Suprapubic skin (tissue), 4 donors: ENCODE measurements around the gene TMEM127. TPM values are rescaled to one million over a fixed set of nuclear protein-coding genes. Genes with fewer than 3 reads are reported as not detected.
"Not testable (repeated sequence)": the region's sequence is repeated elsewhere in the genome, so short reads cannot be mapped to it uniquely, and the experiment has no call there.

Experiments used
- DNase-seq, 2 donors: peaks; one replicate each; pipeline ENCODE4 v3.0.0-alpha.2; 2019; ENCODE audit warnings: low spot score in 2 of 2
- H3K27ac ChIP-seq: fragments of 200-600 bp; sonication (generic); one replicate; pipeline ENCODE4 v1.5.1; 2019
- H3K27me3 ChIP-seq: fragments of 200-600 bp; sonication (generic); one replicate; pipeline ENCODE4 v1.5.1; 2019
- H3K36me3 ChIP-seq: fragments of 200-600 bp; sonication (generic); one replicate; pipeline ENCODE4 v1.5.1; 2019
- H3K4me1 ChIP-seq: fragments of 200-600 bp; sonication (generic); one replicate; pipeline ENCODE4 v1.5.1; 2019
- H3K4me3 ChIP-seq: fragments of 200-600 bp; sonication (generic); one replicate; pipeline ENCODE4 v1.5.1; 2019; ENCODE audit warnings: mild to moderate bottlenecking
- H3K9me3 ChIP-seq: fragments of 200-600 bp; sonication (generic); one replicate; pipeline ENCODE4 v1.5.1; 2019
- EP300 ChIP-seq: sonication (generic); formaldehyde crosslinking; IDR thresholded peaks from one replicate; pipeline ENCODE4 v1.6.1; 2017; ENCODE audit warnings: antibody characterized with exemption
- POLR2A ChIP-seq, 2 donors: fragments of 450-650 bp; IDR thresholded peaks; one replicate each; pipeline ENCODE4 v1.6.1; 2017; ENCODE audit warnings: antibody characterized with exemption in 2 of 2, mild to moderate bottlenecking in 2 of 2, moderate library complexity in 2 of 2
- POLR2AphosphoS5 ChIP-seq, 3 donors: sonication (generic); formaldehyde crosslinking; IDR thresholded peaks; one replicate each; pipeline ENCODE4 v1.6.1; 2017; ENCODE audit warnings: antibody characterized with exemption in 3 of 3
- WGBS: methylation state at CpG from one replicate; pipeline ENCODE4 v1.1.5; 2018; 5-methylcytosine and 5-hydroxymethylcytosine counted together
- total RNA-seq, 4 donors: library from RNA; depleted of rRNA; stranded (reverse); fragments of >200 nt; gene quantifications; one replicate each; pipeline ENCODE4 v1.1.0, GENCODE V29; 2016
- TF ChIP-seq, protein P1 (sequence below), 2 donors: fragments of 200-600 bp in 1 of 2; fragments of 450-650 bp in 1 of 2; sonication (generic) in 1 of 2; IDR thresholded peaks; one replicate each; pipeline ENCODE4 v1.5.1; 2016 to 2019; ENCODE audit warnings: antibody characterized with exemption in 2 of 2, mild to moderate bottlenecking in 1 of 2, moderate library complexity in 1 of 2

Gene TMEM127
- total RNA-seq, 4 donors from 2014 or later, result 39.3 to 66.5 (median 53.9) TPM

DNA sequence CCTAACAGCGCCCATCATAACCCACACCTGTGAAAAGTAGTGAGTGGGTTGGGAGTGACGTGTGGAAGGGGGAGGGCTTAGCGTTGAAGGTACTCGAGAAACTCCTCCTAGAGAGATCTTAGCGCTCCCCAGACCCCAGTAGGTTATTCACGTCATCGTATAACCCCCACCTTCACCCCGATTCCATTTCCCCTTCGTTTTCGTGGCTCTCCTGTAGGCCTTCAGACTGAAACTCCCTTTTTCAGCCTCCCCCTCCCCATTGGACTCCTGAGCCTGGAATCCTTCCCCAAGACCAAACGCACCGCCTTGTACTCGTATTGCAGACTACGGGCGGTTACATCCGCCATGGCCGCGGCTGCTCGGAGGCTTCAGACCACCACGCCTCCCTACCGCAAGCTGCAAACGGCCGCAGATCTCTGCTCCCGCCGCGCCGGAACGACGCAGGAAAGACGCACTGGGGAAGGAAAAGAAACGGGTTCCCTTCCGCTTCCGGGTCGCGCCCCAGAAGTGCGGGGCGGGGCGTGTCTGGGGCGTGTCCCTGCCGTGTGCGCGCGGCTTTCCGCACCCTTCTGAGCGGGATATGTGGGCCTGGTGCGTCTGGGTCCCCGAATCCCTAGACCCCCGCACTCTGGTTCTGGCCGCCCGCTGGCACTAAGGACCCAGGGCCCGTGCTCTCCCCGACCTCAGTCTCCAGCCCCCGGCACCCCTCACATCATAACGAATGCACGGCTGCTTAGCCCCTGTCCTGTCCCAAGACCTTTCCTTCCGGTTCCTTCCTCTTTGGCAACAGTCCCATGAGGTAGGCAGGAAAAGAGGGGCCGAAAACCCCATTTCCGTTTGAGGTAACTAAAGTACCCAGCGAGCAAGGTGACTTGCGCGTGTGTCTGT lies 39.5 kb upstream of the TMEM127 start, which contains the start of gene SNRNP200:
Gene SNRNP200, minus strand, starts transcription at position 456 of the 888 bp plus-strand sequence. Its CDS starts 109 bp downstream, at position 347.
- DNase-seq, result peak; percentile 93
- Histone ChIP-seq H3K27me3 (no peaks in the 10 kb centered on the region), H3K9me3 (no peaks in the 10 kb centered on the region), H3K4me3 (peak within 1 kb of the TSS; percentile 80), H3K36me3 (peaks cover 35% of the 10 kb centered on the region), H3K4me1 (peaks cover 30% of the 10 kb centered on the region), H3K27ac (peak within 1 kb of the TSS; percentile 88)
- under 1% methylated on average over 21 of the region's 61 CpGs for WGBS
- TF ChIP-seq, protein P1, sequence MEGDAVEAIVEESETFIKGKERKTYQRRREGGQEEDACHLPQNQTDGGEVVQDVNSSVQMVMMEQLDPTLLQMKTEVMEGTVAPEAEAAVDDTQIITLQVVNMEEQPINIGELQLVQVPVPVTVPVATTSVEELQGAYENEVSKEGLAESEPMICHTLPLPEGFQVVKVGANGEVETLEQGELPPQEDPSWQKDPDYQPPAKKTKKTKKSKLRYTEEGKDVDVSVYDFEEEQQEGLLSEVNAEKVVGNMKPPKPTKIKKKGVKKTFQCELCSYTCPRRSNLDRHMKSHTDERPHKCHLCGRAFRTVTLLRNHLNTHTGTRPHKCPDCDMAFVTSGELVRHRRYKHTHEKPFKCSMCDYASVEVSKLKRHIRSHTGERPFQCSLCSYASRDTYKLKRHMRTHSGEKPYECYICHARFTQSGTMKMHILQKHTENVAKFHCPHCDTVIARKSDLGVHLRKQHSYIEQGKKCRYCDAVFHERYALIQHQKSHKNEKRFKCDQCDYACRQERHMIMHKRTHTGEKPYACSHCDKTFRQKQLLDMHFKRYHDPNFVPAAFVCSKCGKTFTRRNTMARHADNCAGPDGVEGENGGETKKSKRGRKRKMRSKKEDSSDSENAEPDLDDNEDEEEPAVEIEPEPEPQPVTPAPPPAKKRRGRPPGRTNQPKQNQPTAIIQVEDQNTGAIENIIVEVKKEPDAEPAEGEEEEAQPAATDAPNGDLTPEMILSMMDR (IDR thresholded peaks at IDR 0.05), result no peak
- peak in 1 of 2 donors; percentile 34 for TF ChIP-seq POLR2A (IDR thresholded peaks at IDR 0.05)
- TF ChIP-seq POLR2AphosphoS5 (IDR thresholded peaks at IDR 0.05), result peak; percentile 31 to 83 (median 73)

DNA sequence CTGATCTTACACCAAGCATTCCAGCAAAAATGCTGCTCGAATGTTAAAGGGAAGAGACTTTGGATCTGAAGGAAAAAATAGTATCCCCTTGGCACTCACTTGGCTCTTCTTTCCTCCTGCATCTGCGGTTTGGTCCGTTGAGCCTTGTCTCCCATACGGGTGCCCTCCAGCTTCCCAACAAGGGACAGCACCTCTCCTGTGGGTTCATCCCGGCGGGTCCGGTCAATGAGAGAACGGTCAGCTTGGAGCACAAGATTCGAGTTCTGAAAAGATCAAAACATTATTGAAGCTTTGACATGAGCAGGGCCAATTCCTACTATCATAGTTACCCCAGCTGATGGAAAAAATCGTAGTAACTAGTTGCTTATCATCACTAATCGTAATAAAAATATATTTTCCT lies 38.8 kb upstream of the TMEM127 start:
- Histone ChIP-seq H3K27ac (no peak overlapping the region), H3K4me1 (peaks cover 30% of the 10 kb centered on the region), H3K36me3 (peaks cover 42% of the 10 kb centered on the region), H3K9me3 (no peaks in the 10 kb centered on the region), H3K4me3 (peak overlapping the region; percentile 80), H3K27me3 (no peaks in the 10 kb centered on the region)
- TF ChIP-seq POLR2A (IDR thresholded peaks at IDR 0.05), result no peak
- TF ChIP-seq POLR2AphosphoS5 (IDR thresholded peaks at IDR 0.05), result no peak
- no peak for TF ChIP-seq EP300
- TF ChIP-seq, protein P1 (IDR thresholded peaks at IDR 0.05), result no peak
- 69% methylated on average over 11 of the region's 11 CpGs for WGBS
- DNase-seq, result no peak

GRCh38 chr2:96301865-96302264 lies 36.1 kb upstream of the TMEM127 start:
- H3K9me3 ChIP-seq, result no peaks in the 10 kb centered on the region
- H3K4me1 ChIP-seq, result peaks cover 30% of the 10 kb centered on the region
- peaks cover 70% of the 10 kb centered on the region for H3K36me3 ChIP-seq
- WGBS, result 68% methylated on average over 1 of the region's 1 CpG
- H3K27me3 ChIP-seq, result no peaks in the 10 kb centered on the region
- no peak overlapping the region for H3K27ac ChIP-seq
- TF ChIP-seq POLR2AphosphoS5 (IDR thresholded peaks at IDR 0.05), result no peak
- TF ChIP-seq, protein P1 (IDR thresholded peaks at IDR 0.05), result no peak
- no peak for TF ChIP-seq EP300
- DNase-seq, result no peak
- H3K4me3 ChIP-seq, result no peak overlapping the region

GRCh38 chr2:96296925-96297324 lies 31.1 kb upstream of the TMEM127 start:
- no peaks in the 10 kb centered on the region for H3K27me3 ChIP-seq
- no peak overlapping the region for H3K27ac ChIP-seq
- TF ChIP-seq POLR2A (IDR thresholded peaks at IDR 0.05), result no peak
- TF ChIP-seq EP300, result no peak
- TF ChIP-seq, protein P1 (IDR thresholded peaks at IDR 0.05), result no peak
- TF ChIP-seq POLR2AphosphoS5 (IDR thresholded peaks at IDR 0.05), result no peak
- DNase-seq, result no peak
- no peaks in the 10 kb centered on the region for H3K4me1 ChIP-seq
- WGBS, result 73% methylated on average over 5 of the region's 5 CpGs
- no peak overlapping the region for H3K4me3 ChIP-seq
- no peaks in the 10 kb centered on the region for H3K9me3 ChIP-seq
- peaks cover 100% of the 10 kb centered on the region for H3K36me3 ChIP-seq

DNA sequence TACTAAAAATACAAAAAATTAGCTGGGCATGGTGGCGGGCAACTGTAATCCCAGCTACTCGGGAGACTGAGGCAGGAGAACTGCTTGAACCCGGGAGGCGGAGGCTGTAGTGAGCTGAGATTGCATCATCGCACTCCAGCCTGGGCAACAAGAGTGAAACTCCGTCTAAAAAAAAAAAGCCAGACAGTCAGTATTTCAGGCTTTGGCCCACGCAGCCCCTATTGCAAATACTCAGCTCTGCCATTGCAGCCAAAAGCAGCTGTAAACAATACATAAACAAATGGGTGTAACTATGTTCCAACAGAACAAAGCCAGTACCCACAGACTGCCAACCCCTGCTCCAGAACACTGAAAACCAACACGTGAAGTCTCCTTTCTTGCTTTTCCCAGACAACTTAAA lies 28.5 kb upstream of the TMEM127 start:
- DNase-seq, H3K4me1 ChIP-seq, H3K27ac ChIP-seq, H3K9me3 ChIP-seq, H3K4me3 ChIP-seq, H3K27me3 ChIP-seq: not testable (repeated sequence)
- WGBS, result 85% methylated on average over 8 of the region's 8 CpGs
- H3K36me3 ChIP-seq, result peaks cover 100% of the 10 kb centered on the region
